Measurements from ENCODE around the gene SRSF3.
"Not testable (repeated sequence)": the region's sequence is repeated elsewhere in the genome, so short reads cannot be mapped to it uniquely, and the experiment has no call there.

- TF ChIP-seq ZFP3 (CRISPR knock-in tag; IDR thresholded peaks at IDR 0.05); PATZ1 (CRISPR knock-in tag; IDR thresholded peaks at IDR 0.05; ENCODE audit: borderline replicate concordance); ISL1 (CRISPR knock-in tag; IDR thresholded peaks at IDR 0.05); ARNTL (CRISPR knock-in tag; IDR thresholded peaks at IDR 0.05; ENCODE audit: borderline replicate concordance, low read depth); CREB5 (CRISPR knock-in tag; IDR thresholded peaks at IDR 0.05; ENCODE audit: low read depth); ZNF70 (CRISPR knock-in tag; IDR thresholded peaks at IDR 0.05); ZFP30 (CRISPR knock-in tag; IDR thresholded peaks at IDR 0.05); ZC3H10 (CRISPR knock-in tag; IDR thresholded peaks at IDR 0.05); RARB (CRISPR knock-in tag; IDR thresholded peaks at IDR 0.05); TSHZ2 (CRISPR knock-in tag; IDR thresholded peaks at IDR 0.05); POU6F1 (CRISPR knock-in tag; IDR thresholded peaks at IDR 0.05; ENCODE audit: borderline replicate concordance, low read depth); ZNF565 (CRISPR knock-in tag; conservative IDR thresholded peaks at IDR 0.05; ENCODE audit: low read depth): not testable (repeated sequence)
Observed at GRCh38 chr6:36572353-36573311, 21.5 kb upstream of the SRSF3 start.
